Measurements from ENCODE around the gene KRT13. TPM values are rescaled to one million over a fixed set of nuclear protein-coding genes. Genes with fewer than 3 reads are reported as not detected.

The KRT13 gene
- total and polyA plus RNA-seq, 10 of the 15 experiments (the other 5 are each of a cell fraction or from before 2014, with no cell fraction given): not detected

GRCh38 chr17:41512546-41513167, 7.2 kb upstream of the KRT13 start:
- ChIA-PET POLR2A (no interaction called here), RAD21 (ENCODE audit: unreplicated experiment) (no interaction called here), SMC1A (ENCODE audit: uncharacterized antibody, unreplicated experiment) (no interaction called here), CTCF (no interaction called here)
- intact Hi-C loops (cut with micrococcal nuclease; ENCODE audit: unreplicated experiment) (no loop called here), in situ Hi-C loops (cut with MboI) (no loop called here)
- peaks cover 2 to 4% of the 10 kb centered on the region in 2 experiments; a peak in 2 of 4 replicates for H3K27me3 ChIP-seq (replicated peaks in 1 of 2; ENCODE audit: control insufficient read depth in 2 of 2, insufficient read depth in 2 of 2, low read length in 1 of 2)
- H3K4me1 ChIP-seq (ENCODE audit: control insufficient read depth, insufficient read depth, low read length): no peaks in the 10 kb centered on the region
- no peak overlapping the region for H2AFZ ChIP-seq (ENCODE audit: control insufficient read depth, low read depth, low read length)
- no peak overlapping the region for H3K4me2 ChIP-seq (ENCODE audit: control insufficient read depth, insufficient read depth)
- H4K20me1 ChIP-seq (ENCODE audit: control insufficient read depth, insufficient read depth): no peaks in the 10 kb centered on the region
- no peaks in the 10 kb centered on the region for H3K9me3 ChIP-seq (replicated peaks; ENCODE audit: control insufficient read depth, insufficient read depth, low read length)
- no peaks in the 10 kb centered on the region for H3K36me3 ChIP-seq (ENCODE audit: control insufficient read depth in 2 of 2, insufficient read depth in 2 of 2, low read length in 1 of 2)
- H3K9ac ChIP-seq (ENCODE audit: control insufficient read depth, insufficient read depth, low read length): no peak overlapping the region
- FAIRE-seq (no peak), ATAC-seq (no peak), DNase-seq (ENCODE audit: low read depth, low spot score) (no peak)
- H3K27ac ChIP-seq (ENCODE audit: control insufficient read depth, insufficient read depth): no peak overlapping the region
- BruUV-seq (replicated peaks): no TSS peak
- H3K79me2 ChIP-seq (ENCODE audit: control insufficient read depth, insufficient read depth, low read length): no peaks in the 10 kb centered on the region
- H3K4me3 ChIP-seq: no peak overlapping the region
- no peak for TF ChIP-seq TAF1 (IDR thresholded peaks at IDR 0.05; ENCODE audit: borderline replicate concordance, low read depth, low read length)
- no peak for TF ChIP-seq SREBF2 (IDR thresholded peaks at IDR 0.05; ENCODE audit: low read length)
- TF ChIP-seq ZSCAN29 (IDR thresholded peaks at IDR 0.05): no peak
- TF ChIP-seq ZBTB40 (IDR thresholded peaks at IDR 0.05; ENCODE audit: borderline replicate concordance): no peak
- no peak for TF ChIP-seq ELK1 (IDR thresholded peaks at IDR 0.05; ENCODE audit: low read depth, low read length)
- TF ChIP-seq, protein P1, sequence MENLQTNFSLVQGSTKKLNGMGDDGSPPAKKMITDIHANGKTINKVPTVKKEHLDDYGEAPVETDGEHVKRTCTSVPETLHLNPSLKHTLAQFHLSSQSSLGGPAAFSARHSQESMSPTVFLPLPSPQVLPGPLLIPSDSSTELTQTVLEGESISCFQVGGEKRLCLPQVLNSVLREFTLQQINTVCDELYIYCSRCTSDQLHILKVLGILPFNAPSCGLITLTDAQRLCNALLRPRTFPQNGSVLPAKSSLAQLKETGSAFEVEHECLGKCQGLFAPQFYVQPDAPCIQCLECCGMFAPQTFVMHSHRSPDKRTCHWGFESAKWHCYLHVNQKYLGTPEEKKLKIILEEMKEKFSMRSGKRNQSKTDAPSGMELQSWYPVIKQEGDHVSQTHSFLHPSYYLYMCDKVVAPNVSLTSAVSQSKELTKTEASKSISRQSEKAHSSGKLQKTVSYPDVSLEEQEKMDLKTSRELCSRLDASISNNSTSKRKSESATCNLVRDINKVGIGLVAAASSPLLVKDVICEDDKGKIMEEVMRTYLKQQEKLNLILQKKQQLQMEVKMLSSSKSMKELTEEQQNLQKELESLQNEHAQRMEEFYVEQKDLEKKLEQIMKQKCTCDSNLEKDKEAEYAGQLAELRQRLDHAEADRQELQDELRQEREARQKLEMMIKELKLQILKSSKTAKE (IDR thresholded peaks at IDR 0.05; ENCODE audit: low read depth, poor library complexity, severe bottlenecking): no peak
- TF ChIP-seq NFYA (IDR thresholded peaks at IDR 0.05; ENCODE audit: borderline replicate concordance, low read depth, low read length): no peak
- no peak for TF ChIP-seq RCOR1 (conservative IDR thresholded peaks at IDR 0.05; ENCODE audit: low read depth, low read length)
- no peak for TF ChIP-seq EZH2 (IDR thresholded peaks at IDR 0.05; ENCODE audit: borderline replicate concordance, control insufficient read depth, low read depth, low read length)
- TF ChIP-seq HCFC1 (IDR thresholded peaks at IDR 0.05; ENCODE audit: low read length): no peak
- no peak for TF ChIP-seq WRNIP1 (IDR thresholded peaks at IDR 0.05; ENCODE audit: borderline replicate concordance, low read depth, low read length)
- no peak for TF ChIP-seq SPI1 (IDR thresholded peaks at IDR 0.05; ENCODE audit: borderline replicate concordance, insufficient read depth, low read depth, low read length)
- no peak for TF ChIP-seq JUNB (IDR thresholded peaks at IDR 0.05)
- no peak for TF ChIP-seq NR2C2 (IDR thresholded peaks at IDR 0.05; ENCODE audit: borderline replicate concordance, control insufficient read depth, insufficient read length, low read depth)
- 3% methylated on average over 7 of the region's 7 CpGs for WGBS (ENCODE audit: insufficient coverage, insufficient replicate concordance, low lambda C conversion rate, missing lambda C conversion rate)
